Measurements from ENCODE around the gene PCCA. TPM values are rescaled to one million over a fixed set of nuclear protein-coding genes. Genes with fewer than 3 reads are reported as not detected.

PCCA gene
- total RNA-seq, 4 donors from 2014 or later: 34.6 to 58.4 (median 40.1) TPM

DNA sequence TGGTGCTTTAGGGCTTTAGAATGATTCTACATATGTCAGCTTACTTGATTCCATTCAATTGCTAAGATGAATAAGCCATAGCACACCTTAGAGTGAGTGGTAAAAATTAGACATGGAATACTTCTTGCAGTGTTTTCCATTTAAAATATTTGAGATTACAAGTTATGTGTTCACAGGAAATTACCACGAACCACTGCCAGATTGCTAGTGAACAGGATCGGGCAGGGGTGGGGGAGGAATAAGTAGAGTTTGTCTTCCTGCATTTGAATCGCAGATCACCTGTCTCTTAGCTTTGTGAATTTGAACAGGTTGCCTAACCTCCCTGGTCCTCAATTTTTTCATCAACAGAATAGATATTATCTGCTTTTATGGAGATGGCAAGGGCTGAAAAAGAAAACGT lies 375.1 kb downstream of the PCCA start:
- no peaks in the 10 kb centered on the region for H3K4me1 ChIP-seq
- H3K36me3 ChIP-seq: no peaks in the 10 kb centered on the region
- ATAC-seq: no peak
- H3K9me3 ChIP-seq: peaks cover 0 to 7% (median 0%) of the 10 kb centered on the region in 3 donors
- WGBS, 2 donors (ENCODE audit: low coverage in 1 of 2): 46 to 53% methylated on average over 3 to 4 of the region's 4 CpGs
- H3K27me3 ChIP-seq: no peaks in the 10 kb centered on the region
- TF ChIP-seq, protein P1, sequence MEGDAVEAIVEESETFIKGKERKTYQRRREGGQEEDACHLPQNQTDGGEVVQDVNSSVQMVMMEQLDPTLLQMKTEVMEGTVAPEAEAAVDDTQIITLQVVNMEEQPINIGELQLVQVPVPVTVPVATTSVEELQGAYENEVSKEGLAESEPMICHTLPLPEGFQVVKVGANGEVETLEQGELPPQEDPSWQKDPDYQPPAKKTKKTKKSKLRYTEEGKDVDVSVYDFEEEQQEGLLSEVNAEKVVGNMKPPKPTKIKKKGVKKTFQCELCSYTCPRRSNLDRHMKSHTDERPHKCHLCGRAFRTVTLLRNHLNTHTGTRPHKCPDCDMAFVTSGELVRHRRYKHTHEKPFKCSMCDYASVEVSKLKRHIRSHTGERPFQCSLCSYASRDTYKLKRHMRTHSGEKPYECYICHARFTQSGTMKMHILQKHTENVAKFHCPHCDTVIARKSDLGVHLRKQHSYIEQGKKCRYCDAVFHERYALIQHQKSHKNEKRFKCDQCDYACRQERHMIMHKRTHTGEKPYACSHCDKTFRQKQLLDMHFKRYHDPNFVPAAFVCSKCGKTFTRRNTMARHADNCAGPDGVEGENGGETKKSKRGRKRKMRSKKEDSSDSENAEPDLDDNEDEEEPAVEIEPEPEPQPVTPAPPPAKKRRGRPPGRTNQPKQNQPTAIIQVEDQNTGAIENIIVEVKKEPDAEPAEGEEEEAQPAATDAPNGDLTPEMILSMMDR (IDR thresholded peaks at IDR 0.05): no peak
- no peak for TF ChIP-seq POLR2A (IDR thresholded peaks at IDR 0.05)
- TF ChIP-seq EP300 (IDR thresholded peaks at IDR 0.05): no peak
- no peak for TF ChIP-seq POLR2AphosphoS5 (IDR thresholded peaks at IDR 0.05)
- no peak overlapping the region for H3K27ac ChIP-seq
- H3K4me3 ChIP-seq: no peak overlapping the region

DNA sequence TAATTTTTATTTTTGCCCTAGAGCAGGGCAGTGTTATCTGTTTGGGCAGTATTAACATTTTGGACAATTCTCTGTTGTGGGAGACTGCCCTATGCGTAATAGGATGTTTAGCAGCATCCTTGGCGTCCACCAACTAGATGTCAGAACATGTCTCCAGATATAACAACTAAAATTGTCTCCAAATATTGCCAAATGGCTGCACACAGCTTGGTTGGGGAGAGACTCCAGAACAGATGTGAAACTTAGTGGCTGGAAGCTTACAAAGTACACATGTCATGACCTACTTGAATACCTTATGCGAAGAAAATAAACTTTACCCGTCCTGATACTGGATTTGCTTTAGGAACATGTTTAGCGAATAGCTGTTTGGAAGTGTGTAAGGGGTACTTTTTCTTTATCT lies 376.7 kb downstream of the PCCA start:
- no peaks in the 10 kb centered on the region for H3K27me3 ChIP-seq
- no peaks in the 10 kb centered on the region for H3K9me3 ChIP-seq
- ATAC-seq: no peak
- no peaks in the 10 kb centered on the region for H3K36me3 ChIP-seq
- no peaks in the 10 kb centered on the region for H3K4me1 ChIP-seq
- TF ChIP-seq POLR2A (IDR thresholded peaks at IDR 0.05) (no peak), EP300 (IDR thresholded peaks at IDR 0.05) (no peak)
- TF ChIP-seq, protein P1 (IDR thresholded peaks at IDR 0.05): no peak
- H3K4me3 ChIP-seq: no peak overlapping the region
- H3K27ac ChIP-seq: no peak overlapping the region
- WGBS, 2 donors (ENCODE audit: low coverage in 1 of 2): 84 to 100% methylated on average over 3 to 5 of the region's 5 CpGs

DNA sequence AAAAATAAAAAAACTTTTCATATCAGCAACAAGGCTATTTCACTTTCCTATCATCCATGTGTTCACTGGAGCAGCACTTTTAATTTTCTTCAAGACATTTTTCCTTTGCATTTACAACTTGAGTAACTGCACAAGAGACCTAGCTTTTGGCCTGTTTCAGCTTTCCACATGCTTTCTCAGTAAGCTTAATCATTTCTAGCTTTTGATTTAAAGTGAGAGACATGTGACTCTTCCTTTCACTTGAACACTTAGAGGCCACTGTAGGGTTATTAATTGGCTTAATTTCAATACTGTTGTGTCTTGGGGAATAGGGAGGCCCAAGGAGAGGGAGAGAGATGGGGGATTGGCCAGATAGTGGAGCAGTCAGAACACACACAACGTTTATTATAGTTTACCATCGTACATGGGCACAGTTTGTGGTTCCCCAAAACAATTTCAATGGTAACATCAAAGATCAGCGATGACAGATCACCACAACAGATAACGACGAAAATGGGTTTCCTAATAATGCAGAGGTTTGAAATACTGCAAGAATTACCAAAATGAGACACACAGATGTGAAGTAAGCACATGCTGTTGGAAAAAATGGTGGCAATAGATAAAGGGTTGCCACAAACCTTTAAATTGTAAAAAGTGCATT lies 382.1 kb downstream of the PCCA start:
- Histone ChIP-seq H3K4me3 (no peak overlapping the region), H3K27me3 (no peaks in the 10 kb centered on the region), H3K4me1 (no peaks in the 10 kb centered on the region), H3K36me3 (no peaks in the 10 kb centered on the region), H3K27ac (no peak overlapping the region), H3K9me3 (no peaks in the 10 kb centered on the region)
- WGBS, 2 donors (ENCODE audit: low coverage in 1 of 2): 67 to 91% methylated on average over 5 of the region's 5 CpGs
- no peak for TF ChIP-seq POLR2AphosphoS5 (IDR thresholded peaks at IDR 0.05)
- TF ChIP-seq EP300 (IDR thresholded peaks at IDR 0.05): no peak
- no peak for ATAC-seq

DNA sequence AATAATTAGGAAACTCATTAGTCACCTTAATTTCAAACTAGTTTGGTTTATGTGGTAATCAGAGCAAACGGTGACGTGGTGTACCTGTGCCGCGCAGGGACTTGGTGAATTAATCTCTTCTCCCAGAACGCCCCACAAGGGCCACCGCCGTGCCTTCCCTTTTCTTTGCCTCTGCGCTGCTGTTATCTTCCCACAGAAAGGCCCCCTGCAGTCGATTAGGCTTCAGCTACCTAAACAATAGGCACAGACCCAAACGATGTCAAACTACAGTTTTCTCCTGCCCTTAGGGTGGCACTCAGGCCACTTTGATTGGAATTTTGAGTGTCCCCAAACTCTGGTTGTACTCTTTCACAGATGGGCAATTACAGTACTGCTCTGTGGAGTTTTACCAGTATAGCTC lies 384.2 kb downstream of the PCCA start:
- Histone ChIP-seq H3K4me3 (no peak overlapping the region), H3K27ac (no peak overlapping the region), H3K9me3 (no peaks in the 10 kb centered on the region), H3K27me3 (no peaks in the 10 kb centered on the region), H3K4me1 (no peaks in the 10 kb centered on the region), H3K36me3 (peaks cover 0 to 6% of the 10 kb centered on the region in 2 donors)
- TF ChIP-seq POLR2A (IDR thresholded peaks at IDR 0.05) (no peak), POLR2AphosphoS5 (IDR thresholded peaks at IDR 0.05) (no peak), EP300 (IDR thresholded peaks at IDR 0.05) (no peak)
- TF ChIP-seq, protein P1 (IDR thresholded peaks at IDR 0.05): no peak
- WGBS, 2 donors (ENCODE audit: low coverage in 1 of 2): 79% methylated on average over 7 to 10 of the region's 10 CpGs
- ATAC-seq: no peak

DNA sequence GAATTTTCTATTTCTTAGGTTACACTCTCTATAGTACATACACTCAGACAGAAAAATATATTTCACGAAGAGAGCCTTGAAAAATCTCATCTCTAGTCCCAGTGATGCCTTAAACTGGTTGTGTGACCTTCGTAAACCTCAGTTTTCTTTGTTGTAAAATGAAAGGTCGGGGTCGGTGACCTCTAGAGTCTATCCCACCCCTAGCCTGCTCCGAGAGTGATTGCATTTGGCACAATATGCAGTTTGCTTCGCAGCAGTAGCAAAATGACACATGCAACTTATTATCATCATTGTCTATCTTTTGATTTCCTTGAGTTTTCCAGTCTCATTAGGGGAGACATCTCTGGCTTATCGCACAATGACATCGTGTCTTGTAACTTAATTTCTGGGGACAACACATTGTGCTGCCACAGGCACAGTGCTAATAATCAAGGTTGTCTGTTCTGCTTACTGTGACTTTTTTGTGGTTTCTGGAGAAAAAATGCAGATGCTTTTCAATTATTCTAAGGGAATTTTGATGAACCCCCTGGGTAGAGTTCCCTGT lies 384.7 kb downstream of the PCCA start:
- WGBS, 2 donors (ENCODE audit: low coverage in 1 of 2): 87 to 94% methylated on average over 6 to 7 of the region's 8 CpGs
- H3K4me1 ChIP-seq: no peaks in the 10 kb centered on the region
- H3K9me3 ChIP-seq: no peaks in the 10 kb centered on the region
- ATAC-seq: no peak
- H3K27ac ChIP-seq: no peak overlapping the region
- H3K36me3 ChIP-seq: peaks cover 0 to 7% of the 10 kb centered on the region in 2 donors
- no peaks in the 10 kb centered on the region for H3K27me3 ChIP-seq
- TF ChIP-seq POLR2AphosphoS5 (IDR thresholded peaks at IDR 0.05): no peak
- no peak for TF ChIP-seq POLR2A (IDR thresholded peaks at IDR 0.05)
- TF ChIP-seq, protein P1 (IDR thresholded peaks at IDR 0.05): no peak
- TF ChIP-seq EP300 (IDR thresholded peaks at IDR 0.05): no peak
- no peak overlapping the region for H3K4me3 ChIP-seq
